Measurements from ENCODE around the gene ELFN2. TPM values are rescaled to one million over a fixed set of nuclear protein-coding genes. Genes with fewer than 3 reads are reported as not detected.

Gene ELFN2
- total and polyA plus RNA-seq, 4 donors, result 0.07 to 0.19 (median 0.08) TPM; not detected in 1

DNA sequence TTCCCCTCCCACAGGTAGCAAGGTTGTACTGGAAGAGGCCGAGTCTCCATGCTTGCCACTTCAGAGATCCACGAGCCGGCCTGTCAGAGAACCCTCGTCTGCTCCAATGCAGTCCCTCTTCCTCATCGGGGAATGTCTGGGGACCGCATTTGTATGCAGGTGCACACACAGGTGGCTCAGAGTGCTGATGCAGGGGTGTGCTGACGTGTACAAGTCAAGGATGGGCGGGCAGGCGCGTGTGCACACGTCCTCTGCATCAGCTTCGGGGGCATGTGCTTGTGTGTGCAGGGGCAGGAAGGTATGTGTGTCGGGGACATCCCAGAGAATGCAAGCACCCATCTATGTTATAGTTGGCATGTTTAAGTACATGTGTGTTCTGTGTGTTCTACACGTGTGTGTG, 49.4 kb downstream of the ELFN2 start:
- Histone ChIP-seq H3K36me3 (ENCODE audit: control insufficient read depth in 4 of 4, insufficient read depth in 3 of 4, low read depth in 1 of 4, low read length in 3 of 4) (no peaks in the 10 kb centered on the region), H3K4me1 (ENCODE audit: control insufficient read depth in 4 of 4, insufficient read depth in 4 of 4, low read length in 3 of 4) (no peaks in the 10 kb centered on the region), H3K27ac (ENCODE audit: low read depth in 1 of 2, low read length in 2 of 2) (no peak overlapping the region), H3K9me3 (ENCODE audit: control insufficient read depth in 4 of 4, low read length in 3 of 4) (no peaks in the 10 kb centered on the region), H3K4me3 (ENCODE audit: low read depth in 1 of 3, low read length in 3 of 3) (no peak overlapping the region), H3K9ac (ENCODE audit: low read depth in 1 of 2, low read length in 2 of 2) (no peak overlapping the region), H3K27me3 (ENCODE audit: control insufficient read depth in 4 of 4, insufficient read depth in 4 of 4, low read length in 3 of 4) (no peaks in the 10 kb centered on the region)
- 82% methylated on average over 14 of the region's 14 CpGs for WGBS
- no peak for TF ChIP-seq FOXA2 (IDR thresholded peaks at IDR 0.05)
- TF ChIP-seq, protein P1, sequence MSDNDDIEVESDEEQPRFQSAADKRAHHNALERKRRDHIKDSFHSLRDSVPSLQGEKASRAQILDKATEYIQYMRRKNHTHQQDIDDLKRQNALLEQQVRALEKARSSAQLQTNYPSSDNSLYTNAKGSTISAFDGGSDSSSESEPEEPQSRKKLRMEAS (IDR thresholded peaks at IDR 0.05), result no peak
- no peak for TF ChIP-seq RXRA (IDR thresholded peaks at IDR 0.05)
- TF ChIP-seq YY1 (IDR thresholded peaks at IDR 0.05), result no peak
- no peak for TF ChIP-seq CTCF (IDR thresholded peaks at IDR 0.05; ENCODE audit: low read depth, low read length, missing input control)
- no peak for DNase-seq (ENCODE audit: low spot score)

- no peak for DNase-seq (ENCODE audit: low spot score)
- no peaks in the 10 kb centered on the region for H3K4me1 ChIP-seq (ENCODE audit: control insufficient read depth in 4 of 4, insufficient read depth in 4 of 4, low read length in 3 of 4)
- no peak overlapping the region for H3K27ac ChIP-seq (ENCODE audit: low read depth in 1 of 2, low read length in 2 of 2)
- H3K36me3 ChIP-seq (ENCODE audit: control insufficient read depth in 4 of 4, insufficient read depth in 3 of 4, low read depth in 1 of 4, low read length in 3 of 4), result no peaks in the 10 kb centered on the region
- WGBS, result 80% methylated on average over 3 of the region's 3 CpGs
- no peaks in the 10 kb centered on the region for H3K9me3 ChIP-seq (ENCODE audit: control insufficient read depth in 4 of 4, low read length in 3 of 4)
- TF ChIP-seq CTCF (IDR thresholded peaks at IDR 0.05; ENCODE audit: low read depth, low read length, missing input control) (no peak), TAF1 (conservative IDR thresholded peaks at IDR 0.05) (no peak), FOXA2 (IDR thresholded peaks at IDR 0.05) (no peak), NR2F2 (IDR thresholded peaks at IDR 0.05) (no peak), ZBTB33 (IDR thresholded peaks at IDR 0.05) (no peak), HNF4A (conservative IDR thresholded peaks at IDR 0.05) (no peak), FOXA1 (IDR thresholded peaks at IDR 0.05) (no peak), HNF4G (IDR thresholded peaks at IDR 0.05) (no peak), YY1 (IDR thresholded peaks at IDR 0.05) (no peak), EGR1 (IDR thresholded peaks at IDR 0.05; ENCODE audit: low read depth in 2 of 2) (no peak), RXRA (IDR thresholded peaks at IDR 0.05) (no peak), SP1 (IDR thresholded peaks at IDR 0.05) (no peak)
- TF ChIP-seq, protein P2, sequence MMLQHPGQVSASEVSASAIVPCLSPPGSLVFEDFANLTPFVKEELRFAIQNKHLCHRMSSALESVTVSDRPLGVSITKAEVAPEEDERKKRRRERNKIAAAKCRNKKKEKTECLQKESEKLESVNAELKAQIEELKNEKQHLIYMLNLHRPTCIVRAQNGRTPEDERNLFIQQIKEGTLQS (IDR thresholded peaks at IDR 0.05), result no peak
- TF ChIP-seq, protein P1 (IDR thresholded peaks at IDR 0.05), result no peak
- TF ChIP-seq, protein P3, sequence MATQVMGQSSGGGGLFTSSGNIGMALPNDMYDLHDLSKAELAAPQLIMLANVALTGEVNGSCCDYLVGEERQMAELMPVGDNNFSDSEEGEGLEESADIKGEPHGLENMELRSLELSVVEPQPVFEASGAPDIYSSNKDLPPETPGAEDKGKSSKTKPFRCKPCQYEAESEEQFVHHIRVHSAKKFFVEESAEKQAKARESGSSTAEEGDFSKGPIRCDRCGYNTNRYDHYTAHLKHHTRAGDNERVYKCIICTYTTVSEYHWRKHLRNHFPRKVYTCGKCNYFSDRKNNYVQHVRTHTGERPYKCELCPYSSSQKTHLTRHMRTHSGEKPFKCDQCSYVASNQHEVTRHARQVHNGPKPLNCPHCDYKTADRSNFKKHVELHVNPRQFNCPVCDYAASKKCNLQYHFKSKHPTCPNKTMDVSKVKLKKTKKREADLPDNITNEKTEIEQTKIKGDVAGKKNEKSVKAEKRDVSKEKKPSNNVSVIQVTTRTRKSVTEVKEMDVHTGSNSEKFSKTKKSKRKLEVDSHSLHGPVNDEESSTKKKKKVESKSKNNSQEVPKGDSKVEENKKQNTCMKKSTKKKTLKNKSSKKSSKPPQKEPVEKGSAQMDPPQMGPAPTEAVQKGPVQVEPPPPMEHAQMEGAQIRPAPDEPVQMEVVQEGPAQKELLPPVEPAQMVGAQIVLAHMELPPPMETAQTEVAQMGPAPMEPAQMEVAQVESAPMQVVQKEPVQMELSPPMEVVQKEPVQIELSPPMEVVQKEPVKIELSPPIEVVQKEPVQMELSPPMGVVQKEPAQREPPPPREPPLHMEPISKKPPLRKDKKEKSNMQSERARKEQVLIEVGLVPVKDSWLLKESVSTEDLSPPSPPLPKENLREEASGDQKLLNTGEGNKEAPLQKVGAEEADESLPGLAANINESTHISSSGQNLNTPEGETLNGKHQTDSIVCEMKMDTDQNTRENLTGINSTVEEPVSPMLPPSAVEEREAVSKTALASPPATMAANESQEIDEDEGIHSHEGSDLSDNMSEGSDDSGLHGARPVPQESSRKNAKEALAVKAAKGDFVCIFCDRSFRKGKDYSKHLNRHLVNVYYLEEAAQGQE (IDR thresholded peaks at IDR 0.05), result no peak
- no peaks in the 10 kb centered on the region for H3K27me3 ChIP-seq (ENCODE audit: control insufficient read depth in 4 of 4, insufficient read depth in 4 of 4, low read length in 3 of 4)
- no peak overlapping the region for H3K4me3 ChIP-seq (ENCODE audit: low read depth in 1 of 3, low read length in 3 of 3)
- H3K9ac ChIP-seq (ENCODE audit: low read depth in 1 of 2, low read length in 2 of 2), result no peak overlapping the region
These were observed 50.1 kb downstream of the ELFN2 start for GRCh38 chr22:37377138-37377537.

All from liver (tissue), 9 donors.